A673 (cell line): ENCODE measurements around the gene ZNF580. TPM values are rescaled to one million over a fixed set of nuclear protein-coding genes. Genes with fewer than 3 reads are reported as not detected.

Experiments
- BruUV-seq: library from RNA; stranded (reverse); fragments of 400-500 nt; replicated peaks from 2 replicates; lab custom pipeline; 2021; lab: Mats Ljungman, UMichigan
- CTCF ChIA-PET: fragments of 300-600 bp; sonication (Branson Sonifier 250); formaldehyde crosslinking; loops from one replicate; lab custom pipeline; 2022; ENCODE audit warnings: antibody characterized with exemption; lab: Charles Lee
- POLR2A ChIA-PET: fragments of 300-600 bp; sonication (Branson Sonifier 250); formaldehyde crosslinking; loops from one replicate; lab custom pipeline; 2022; ENCODE audit warnings: antibody characterized with exemption; ENCODE audit not compliant: low non-redundant PET; lab: Charles Lee
- DNase-seq: peaks from one replicate; pipeline ENCODE4 v3.0.0-alpha.2; 2015; ENCODE audit warnings: low spot score
- H3K27ac ChIP-seq: fragments of 200-600 bp; sonication (generic); 2 replicates; pipeline ENCODE4 v1.5.1; 2016; ENCODE audit warnings: mixed run types, low read depth, mild to moderate bottlenecking, mixed read lengths, antibody characterized with exemption, low read length; ENCODE audit not compliant: poor library complexity, severe bottlenecking
- H3K27me3 ChIP-seq: fragments of 200-600 bp; sonication (generic); replicated peaks from 2 replicates; pipeline ENCODE4 v1.6.1; 2017; ENCODE audit warnings: mixed run types, low read depth, mild to moderate bottlenecking, mixed read lengths, antibody characterized with exemption, low read length; ENCODE audit not compliant: insufficient read depth, poor library complexity
- H3K36me3 ChIP-seq: fragments of 200-600 bp; sonication (generic); 2 replicates; pipeline ENCODE4 v1.6.1; 2016; ENCODE audit warnings: mixed run types, mild to moderate bottlenecking, mixed read lengths, antibody characterized with exemption, low read length; ENCODE audit not compliant: insufficient read depth, poor library complexity, severe bottlenecking
- H3K4me1 ChIP-seq: fragments of 200-600 bp; sonication (generic); 2 replicates; pipeline ENCODE4 v1.6.1; 2017; ENCODE audit warnings: mixed run types, mild to moderate bottlenecking, mixed read lengths, antibody characterized with exemption, low read length; ENCODE audit not compliant: insufficient read depth, poor library complexity, severe bottlenecking
- H3K4me3 ChIP-seq: fragments of 200-600 bp; sonication (generic); 2 replicates; pipeline ENCODE4 v1.5.1; 2016; ENCODE audit warnings: low read depth, mixed run types, mild to moderate bottlenecking, mixed read lengths, low read length; ENCODE audit not compliant: poor library complexity, severe bottlenecking
- H3K9me3 ChIP-seq: fragments of 200-600 bp; sonication (generic); 2 replicates; pipeline ENCODE4 v1.6.1; 2016; ENCODE audit warnings: mixed run types, low read depth, mild to moderate bottlenecking, mixed read lengths, antibody characterized with exemption, low read length; ENCODE audit not compliant: poor library complexity, severe bottlenecking
- EZH2 ChIP-seq: fragments of 200-600 bp; sonication (generic); IDR thresholded peaks from 2 replicates; pipeline ENCODE4 v1.6.1; 2017; ENCODE audit warnings: borderline replicate concordance, low read depth, mild to moderate bottlenecking, mixed read lengths, antibody characterized with exemption, low read length; ENCODE audit not compliant: poor library complexity, severe bottlenecking
- intact Hi-C: fragments of 100-400 bp; cut with micrococcal nuclease; formaldehyde crosslinking; loops from one replicate; pipeline ENCODE4 v1.10.0; 2022; ENCODE audit not compliant: unreplicated experiment
- total RNA-seq: library from RNA; stranded (reverse); gene quantifications from 2 replicates; pipeline ENCODE4 v1.2.3, GENCODE V29; 2021
- TF ChIP-seq, protein P1 (sequence below): fragments of 300-800, 200-600 bp; sonication (generic); conservative IDR thresholded peaks from 2 replicates; pipeline ENCODE4 v1.5.1; 2017; ENCODE audit warnings: low read depth, mild to moderate bottlenecking, antibody characterized with exemption, low read length, moderate library complexity, mixed read lengths

The ZNF580 gene
- total RNA-seq, 1 experiment from 2014 or later = 49.1 TPM

- ChIA-PET POLR2A (no interaction called here), CTCF (interaction anchor here (0.7 to 1.5 kb wide), 3 partner anchors 9 to 71 kb away, joined by 3 to 13 read pairs (median 5); partner anchors contain the start of gene ZNF784)
- DNase-seq = no peak
- Histone ChIP-seq H3K27ac (peak overlapping the region; percentile 87), H3K4me1 (peaks cover 14% of the 10 kb centered on the region), H3K36me3 (no peaks in the 10 kb centered on the region), H3K9me3 (no peaks in the 10 kb centered on the region), H3K27me3 (no peaks in the 10 kb centered on the region), H3K4me3 (no peak overlapping the region)
- intact Hi-C loops = loop anchor here (2.0 to 5.0 kb wide), 2 partner anchors 175 to 492 kb away; no protein-coding TSS in a partner anchor
- no peak for TF ChIP-seq EZH2
- TF ChIP-seq, protein P1, sequence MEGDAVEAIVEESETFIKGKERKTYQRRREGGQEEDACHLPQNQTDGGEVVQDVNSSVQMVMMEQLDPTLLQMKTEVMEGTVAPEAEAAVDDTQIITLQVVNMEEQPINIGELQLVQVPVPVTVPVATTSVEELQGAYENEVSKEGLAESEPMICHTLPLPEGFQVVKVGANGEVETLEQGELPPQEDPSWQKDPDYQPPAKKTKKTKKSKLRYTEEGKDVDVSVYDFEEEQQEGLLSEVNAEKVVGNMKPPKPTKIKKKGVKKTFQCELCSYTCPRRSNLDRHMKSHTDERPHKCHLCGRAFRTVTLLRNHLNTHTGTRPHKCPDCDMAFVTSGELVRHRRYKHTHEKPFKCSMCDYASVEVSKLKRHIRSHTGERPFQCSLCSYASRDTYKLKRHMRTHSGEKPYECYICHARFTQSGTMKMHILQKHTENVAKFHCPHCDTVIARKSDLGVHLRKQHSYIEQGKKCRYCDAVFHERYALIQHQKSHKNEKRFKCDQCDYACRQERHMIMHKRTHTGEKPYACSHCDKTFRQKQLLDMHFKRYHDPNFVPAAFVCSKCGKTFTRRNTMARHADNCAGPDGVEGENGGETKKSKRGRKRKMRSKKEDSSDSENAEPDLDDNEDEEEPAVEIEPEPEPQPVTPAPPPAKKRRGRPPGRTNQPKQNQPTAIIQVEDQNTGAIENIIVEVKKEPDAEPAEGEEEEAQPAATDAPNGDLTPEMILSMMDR = no peak
- no TSS peak for BruUV-seq
Measured at GRCh38 chr19:55633861-55634260, 6.9 kb upstream of the ZNF580 start.

DNA sequence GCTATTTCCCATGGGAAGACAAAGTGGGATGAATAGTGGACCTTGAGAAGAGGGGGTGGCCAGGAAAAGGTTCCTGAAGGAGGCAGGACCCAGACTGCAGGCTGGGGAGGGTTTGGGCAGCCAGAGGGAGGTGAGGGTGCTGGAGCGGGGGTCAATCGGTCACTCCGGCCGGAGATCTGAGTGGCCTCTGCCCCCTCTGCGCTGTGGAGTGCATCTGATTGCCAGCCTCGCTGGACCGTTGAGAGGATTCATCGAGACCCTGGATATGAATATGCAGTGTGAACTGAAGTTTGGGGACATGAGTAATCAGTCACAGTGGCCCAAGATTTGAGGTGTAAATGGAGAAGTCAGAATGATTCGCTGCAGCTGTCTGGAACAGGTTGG, 5.5 kb upstream of the ZNF580 start:
- DNase-seq = no peak
- Histone ChIP-seq H3K4me3 (peak overlapping the region; percentile 70), H3K27ac (peak overlapping the region; percentile 87), H3K36me3 (no peaks in the 10 kb centered on the region), H3K9me3 (no peaks in the 10 kb centered on the region), H3K27me3 (no peaks in the 10 kb centered on the region), H3K4me1 (peaks cover 19% of the 10 kb centered on the region)
- intact Hi-C loops = no loop called here
- POLR2A ChIA-PET = no interaction called here
- TF ChIP-seq EZH2 = no peak
- TF ChIP-seq, protein P1 = no peak
- BruUV-seq = TSS peak; percentile 58
- CTCF ChIA-PET = no interaction called here

DNA sequence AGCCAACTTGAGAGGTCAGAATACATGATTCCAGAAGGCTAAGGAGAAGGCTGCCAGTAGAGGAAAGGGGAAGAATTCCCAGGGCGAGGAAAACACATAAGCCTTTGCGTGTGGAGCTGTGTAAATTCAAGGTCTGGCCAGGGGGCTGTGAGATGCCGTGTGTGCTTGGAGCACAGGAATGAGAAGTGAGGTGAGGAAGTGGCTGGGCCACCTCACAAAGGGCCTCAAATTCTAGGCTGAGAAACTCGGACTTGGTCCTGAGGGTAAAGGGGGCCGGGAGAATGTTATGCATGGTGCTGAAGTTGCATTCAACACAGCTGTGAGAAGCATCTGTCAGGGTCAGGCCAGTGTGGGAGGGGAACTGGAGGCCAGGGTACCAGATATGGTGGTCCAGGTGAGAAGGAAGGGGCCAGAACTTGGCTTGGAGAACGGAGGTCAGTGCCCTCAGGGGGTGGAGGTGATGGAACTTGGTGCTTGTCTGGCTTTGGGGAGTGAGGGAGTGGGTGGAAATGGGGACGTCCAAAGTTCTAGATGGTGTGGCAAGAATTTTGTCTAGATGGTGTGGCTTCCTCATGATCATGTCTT, 4.9 kb upstream of the ZNF580 start:
- POLR2A ChIA-PET = no interaction called here
- DNase-seq = no peak
- Histone ChIP-seq H3K27me3 (no peaks in the 10 kb centered on the region), H3K4me3 (peak overlapping the region; percentile 70), H3K27ac (no peak overlapping the region), H3K36me3 (no peaks in the 10 kb centered on the region), H3K4me1 (peaks cover 21% of the 10 kb centered on the region), H3K9me3 (no peaks in the 10 kb centered on the region)
- TF ChIP-seq EZH2 = no peak
- CTCF ChIA-PET = interaction anchor here (0.6 kb wide), 1 partner anchor 618 kb away, joined by 5 read pairs; no protein-coding TSS in a partner anchor
- intact Hi-C loops = no loop called here
- no TSS peak for BruUV-seq
